Activated CD4-positive, alpha-beta memory T cell treated with anti-CD3 and anti-CD28 coated beads for 36 hours (primary cell): Measurements from ENCODE around the gene OGFR. TPM values are rescaled to one million over a fixed set of nuclear protein-coding genes. Genes with fewer than 3 reads are reported as not detected.

ENCODE experiments used
- CTCF ChIA-PET: fragments of 350-600 bp; sonication (Branson Sonifier 250); formaldehyde crosslinking; loops from one replicate; lab custom pipeline; 2021; ENCODE audit warnings: antibody characterized with exemption, inconsistent platforms; lab: Charles Lee
- POLR2A ChIA-PET: fragments of 350-600 bp; sonication (Branson Sonifier 250); formaldehyde crosslinking; loops from one replicate; lab custom pipeline; 2021; ENCODE audit warnings: antibody characterized with exemption; lab: Charles Lee
- DNase-seq: peaks from one replicate; pipeline ENCODE4 v3.0.0-alpha.2; 2020
- H3K27ac Mint-ChIP-seq: one replicate; pipeline ENCODE4 v1.8.0; 2021; ENCODE audit warnings: mixed read lengths
- H3K27me3 Mint-ChIP-seq: one replicate; pipeline ENCODE4 v1.8.0; 2021; ENCODE audit warnings: mixed read lengths
- H3K36me3 Mint-ChIP-seq: one replicate; pipeline ENCODE4 v1.8.0; 2021; ENCODE audit warnings: mixed read lengths
- H3K4me1 Mint-ChIP-seq: one replicate; pipeline ENCODE4 v1.8.0; 2021; ENCODE audit warnings: low read depth, mixed read lengths
- H3K4me3 Mint-ChIP-seq: one replicate; pipeline ENCODE4 v1.8.0; 2021; ENCODE audit warnings: mild to moderate bottlenecking, mixed read lengths
- H3K9me3 Mint-ChIP-seq: one replicate; pipeline ENCODE4 v1.8.0; 2021; ENCODE audit warnings: mixed read lengths
- intact Hi-C: fragments of 100-400 bp; cut with micrococcal nuclease; formaldehyde crosslinking; loops from one replicate; pipeline ENCODE4 v1.15.1; 2023
- total RNA-seq, 2 experiments: library from RNA; stranded (reverse); gene quantifications; one replicate each; pipeline ENCODE4 v1.2.3, GENCODE V29; 2021

Gene OGFR
- total RNA-seq, 2 experiments from 2014 or later: 35.0 to 39.0 TPM

DNA sequence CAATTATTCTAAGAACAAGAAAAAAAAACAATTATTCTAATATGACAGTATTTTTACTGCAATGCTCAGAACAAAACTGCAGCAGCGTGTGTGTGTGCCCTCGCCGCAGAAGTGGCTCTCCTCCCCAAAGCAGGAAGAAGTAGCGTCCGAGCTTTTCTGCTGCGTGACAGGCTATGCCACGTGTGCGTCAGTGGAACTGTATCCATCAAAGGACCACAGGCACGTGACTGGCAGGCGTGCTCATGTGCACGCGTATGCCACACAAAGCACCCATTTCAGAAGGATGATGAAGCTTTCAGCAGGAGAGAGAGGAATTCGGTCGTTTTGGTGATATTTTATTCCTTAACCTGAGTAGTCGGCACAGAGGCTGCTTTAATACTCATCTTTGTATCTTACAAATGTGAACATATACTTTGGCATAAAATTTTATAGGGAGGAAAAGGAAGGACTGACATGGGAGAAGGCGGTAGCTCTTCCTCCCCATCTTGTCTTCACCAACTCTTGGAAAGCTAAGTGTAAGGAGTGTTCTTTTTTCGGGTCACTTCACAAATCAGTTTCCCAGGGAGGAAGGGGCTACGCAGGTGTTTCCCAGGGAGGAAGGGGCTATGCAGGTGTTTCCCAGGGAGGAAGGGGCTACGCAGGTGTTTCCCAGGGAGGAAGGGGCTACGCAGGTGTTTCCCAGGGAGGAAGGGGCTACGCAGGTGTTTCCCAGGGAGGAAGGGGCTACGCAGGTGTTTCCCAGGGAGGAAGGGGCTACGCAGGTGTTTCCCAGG lies 53.6 kb downstream of the OGFR start:
- H3K4me1 Mint-ChIP-seq: peaks cover 16% of the 10 kb centered on the region
- intact Hi-C loops: no loop called here
- H3K27me3 Mint-ChIP-seq: no peaks in the 10 kb centered on the region
- ChIA-PET POLR2A (no interaction called here), CTCF (no interaction called here)
- H3K36me3 Mint-ChIP-seq: peaks cover 10% of the 10 kb centered on the region
- no peaks in the 10 kb centered on the region for H3K9me3 Mint-ChIP-seq
- H3K27ac Mint-ChIP-seq: no peak overlapping the region
- DNase-seq: no peak
- H3K4me3 Mint-ChIP-seq: no peak overlapping the region

- POLR2A ChIA-PET: no interaction called here
- H3K27me3 Mint-ChIP-seq: no peaks in the 10 kb centered on the region
- CTCF ChIA-PET: no interaction called here
- H3K27ac Mint-ChIP-seq: no peak overlapping the region
- intact Hi-C loops: loop anchor here (5.0 kb wide), 1 partner anchor 68 kb away; the partner anchor contains the start of gene DIDO1
- H3K4me1 Mint-ChIP-seq: peaks cover 16% of the 10 kb centered on the region
- no peaks in the 10 kb centered on the region for H3K9me3 Mint-ChIP-seq
- peaks cover 6% of the 10 kb centered on the region for H3K36me3 Mint-ChIP-seq
- no peak for DNase-seq
- H3K4me3 Mint-ChIP-seq: peak overlapping the region; percentile 60
Measured at GRCh38 chr20:62859721-62860120, 55.1 kb downstream of the OGFR start.

DNA sequence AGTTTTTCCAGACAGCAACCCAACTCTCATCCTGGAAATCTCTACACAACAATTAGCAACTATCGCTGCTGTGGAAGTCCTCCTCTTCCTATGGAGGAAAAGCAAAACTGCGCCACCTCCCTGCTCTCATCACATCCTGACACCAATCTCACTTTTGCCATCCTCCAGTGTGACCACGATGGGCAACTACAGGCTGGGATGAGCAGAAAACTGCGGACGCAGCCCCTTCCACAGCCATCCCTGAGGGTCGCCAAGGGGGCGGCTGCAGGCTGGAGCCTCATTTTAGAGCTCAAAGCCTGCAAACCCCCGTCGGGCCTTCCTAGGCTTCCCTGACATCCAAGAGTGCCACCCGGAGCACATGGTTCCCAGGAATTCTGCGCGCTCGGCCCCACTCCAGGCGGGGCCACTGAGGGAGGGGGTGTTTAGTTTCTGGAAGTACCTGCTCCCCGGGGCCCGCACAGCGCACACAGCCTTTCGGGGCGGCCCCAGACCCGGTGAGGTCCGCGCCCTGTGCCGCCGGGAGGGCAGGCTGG lies 55.8 kb downstream of the OGFR start:
- H3K27ac Mint-ChIP-seq: no peak overlapping the region
- intact Hi-C loops: loop anchor here (5.0 kb wide), 1 partner anchor 67 kb away; the partner anchor contains the start of gene DIDO1
- peak overlapping the region; percentile 60 for H3K4me3 Mint-ChIP-seq
- no peak for DNase-seq
- no peaks in the 10 kb centered on the region for H3K9me3 Mint-ChIP-seq
- no peaks in the 10 kb centered on the region for H3K27me3 Mint-ChIP-seq
- peaks cover 4% of the 10 kb centered on the region for H3K36me3 Mint-ChIP-seq
- H3K4me1 Mint-ChIP-seq: peaks cover 16% of the 10 kb centered on the region
- ChIA-PET CTCF (interaction anchor here (1.9 kb wide), 1 partner anchor 361 kb away, joined by 4 read pairs; no protein-coding TSS in a partner anchor), POLR2A (interaction anchor here (1.3 kb wide), 1 partner anchor 78 kb away, joined by 4 read pairs; the partner anchor contains the start of gene GID8)

GRCh38 chr20:62860924-62861691 lies 56.5 kb downstream of the OGFR start:
- H3K27me3 Mint-ChIP-seq: no peaks in the 10 kb centered on the region
- H3K9me3 Mint-ChIP-seq: no peaks in the 10 kb centered on the region
- peak; percentile 46 for DNase-seq
- intact Hi-C loops: loop anchor here (5.0 kb wide), 1 partner anchor 66 kb away; the partner anchor contains the start of gene DIDO1
- H3K4me3 Mint-ChIP-seq: no peak overlapping the region
- peaks cover 4% of the 10 kb centered on the region for H3K36me3 Mint-ChIP-seq
- no peak overlapping the region for H3K27ac Mint-ChIP-seq
- POLR2A ChIA-PET: interaction anchor here (0.6 to 1.5 kb wide), 3 partner anchors 36 to 77 kb away, joined by 3 to 5 read pairs (median 4); partner anchors contain the start of gene GID8
- CTCF ChIA-PET: interaction anchor here (0.7 to 1.9 kb wide), 4 partner anchors 10 to 361 kb away, joined by 3 to 5 read pairs (median 4); no protein-coding TSS in a partner anchor
- H3K4me1 Mint-ChIP-seq: peaks cover 16% of the 10 kb centered on the region

DNA sequence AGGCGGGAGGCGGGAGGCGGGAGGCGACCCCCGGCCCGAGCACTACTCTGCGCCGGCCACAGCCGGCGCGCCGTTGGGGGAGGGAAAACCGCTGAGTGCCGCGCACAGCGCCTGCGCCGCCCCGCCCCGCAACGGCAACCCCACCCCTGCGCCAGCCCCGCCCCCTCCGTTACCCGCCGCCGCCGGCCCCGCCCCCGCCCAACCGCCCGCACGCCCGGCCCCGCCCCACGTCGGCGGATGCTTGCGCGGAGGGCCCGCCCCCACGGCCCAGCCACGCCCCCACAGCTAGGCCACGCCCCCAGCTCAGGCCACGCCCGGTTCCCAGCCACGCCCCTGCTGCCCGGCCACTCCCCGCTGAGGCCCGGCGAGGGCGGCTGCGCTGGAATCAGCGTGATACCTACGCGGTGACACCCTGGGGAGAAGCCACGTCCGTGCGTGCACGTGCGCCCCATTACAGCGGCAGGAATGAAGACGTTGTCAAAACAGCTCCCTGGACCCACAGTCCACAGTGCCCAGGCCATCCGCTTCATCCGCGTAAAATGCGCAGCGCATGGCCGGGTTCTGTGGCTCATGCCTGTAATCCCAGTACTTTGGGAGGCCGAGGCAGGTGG lies 57.2 kb downstream of the OGFR start, which contains the start of gene TCFL5:
TSS of gene TCFL5 (minus strand) at position 97 of the 611 bp plus-strand sequence. CDS start 152 bp downstream, outside the sequence.
- Mint-ChIP-seq H3K36me3 (peaks cover 4% of the 10 kb centered on the region), H3K27me3 (no peaks in the 10 kb centered on the region), H3K9me3 (no peaks in the 10 kb centered on the region), H3K4me3 (peak within 1 kb of the TSS; percentile 60), H3K4me1 (peaks cover 16% of the 10 kb centered on the region), H3K27ac (no peak within 1 kb of the TSS)
- peak; percentile 95 for DNase-seq
- CTCF ChIA-PET: interaction anchor here (0.7 to 1.9 kb wide), 4 partner anchors 9 to 362 kb away, joined by 3 to 5 read pairs (median 4); no protein-coding TSS in a partner anchor
- POLR2A ChIA-PET: interaction anchor here (1.3 to 1.5 kb wide), 2 partner anchors 37 to 76 kb away, joined by 3 to 4 read pairs; partner anchors contain the start of gene GID8
- intact Hi-C loops: loop anchor here (5.0 kb wide), 1 partner anchor 65 kb away; the partner anchor contains the start of gene DIDO1

Other genes starting within 250 kb of the OGFR start
- gene SLCO4A1, start 162.3 kb upstream of the OGFR start, total RNA-seq: 10 to 100 TPM; 29.6 to 30.7 TPM
- gene NTSR1, start 96.0 kb upstream of the OGFR start, total RNA-seq: not detected
- gene MRGBP, start 8.4 kb upstream of the OGFR start, total RNA-seq: 10 to 100 TPM; 10.6 to 10.8 TPM
- not detected for gene COL9A3, start 12.2 kb downstream of the OGFR start, total RNA-seq
- 1 to 10 TPM; 4.7 to 5.0 TPM for gene TCFL5, start 57.0 kb downstream of the OGFR start, total RNA-seq
- 10 to 100 TPM; 46.6 to 48.4 TPM for gene DIDO1, start 121.7 kb downstream of the OGFR start, total RNA-seq
- gene GID8, start 133.3 kb downstream of the OGFR start, total RNA-seq: 10 to 100 TPM; 33.9 to 34.8 TPM
- gene SLC17A9, start 147.9 kb downstream of the OGFR start, total RNA-seq: 1 to 10 TPM; 9.5 to 9.7 TPM
- not detected for gene BHLHE23, start 202.1 kb downstream of the OGFR start, total RNA-seq